HUES64 (cell line): ENCODE data around the gene DLK2.

Experiments used
- H3K27ac ChIP-seq: 2 replicates; pipeline ENCODE4 v1.7.0; 2013; ENCODE audit warnings: low read depth, low read length, inconsistent platforms
- H3K27me3 ChIP-seq: 2 replicates; pipeline ENCODE4 v1.6.1; 2013; ENCODE audit warnings: mild to moderate bottlenecking, low read length; ENCODE audit not compliant: insufficient read depth
- H3K36me3 ChIP-seq: 2 replicates; pipeline ENCODE4 v1.6.1; 2013; ENCODE audit warnings: mild to moderate bottlenecking, low read length; ENCODE audit not compliant: insufficient read depth
- H3K4me1 ChIP-seq: 2 replicates; pipeline ENCODE4 v1.6.1; 2013; ENCODE audit warnings: mild to moderate bottlenecking, low read length, moderate library complexity; ENCODE audit not compliant: insufficient read depth
- H3K4me3 ChIP-seq: 2 replicates; pipeline ENCODE4 v1.5.1; 2013; ENCODE audit warnings: mild to moderate bottlenecking, low read length, moderate library complexity
- H3K9ac ChIP-seq: 2 replicates; pipeline ENCODE4 v1.6.1; 2013; ENCODE audit warnings: mild to moderate bottlenecking, low read depth, low read length
- H3K9me3 ChIP-seq: 2 replicates; pipeline ENCODE4 v1.6.1; 2013; ENCODE audit warnings: low read depth, low read length; ENCODE audit not compliant: insufficient read depth
- WGBS: fragments of 150-250, 120-280 bp; methylation state at CpG from one replicate; pipeline ENCODE4 v1.1.7; 2013; ENCODE audit warnings: missing lambda C conversion rate; 5-methylcytosine and 5-hydroxymethylcytosine counted together

DLK2 gene

DNA sequence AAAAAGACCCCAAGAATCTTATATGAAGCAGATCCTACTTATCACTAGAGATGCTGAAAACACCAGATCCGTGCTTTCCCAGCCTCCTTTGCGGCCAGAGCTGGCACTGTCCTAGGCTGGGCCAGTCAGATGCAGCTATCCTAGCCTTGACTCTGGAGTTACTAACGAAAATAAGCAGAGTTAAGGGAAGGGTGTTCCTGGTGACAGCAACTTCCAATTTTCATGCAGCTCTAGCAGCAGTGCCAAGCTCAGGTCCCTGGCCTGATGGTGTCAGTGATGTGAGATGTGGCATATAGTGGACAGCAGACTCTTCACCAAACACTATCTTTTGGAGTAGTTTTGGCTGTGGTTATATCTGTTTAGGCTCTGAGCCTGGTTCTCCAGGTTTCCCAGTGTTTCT is 53.6 kb downstream of the DLK2 start:
- Histone ChIP-seq H3K4me3 (no peak overlapping the region), H3K4me1 (no peaks in the 10 kb centered on the region), H3K36me3 (no peaks in the 10 kb centered on the region), H3K9ac (no peak overlapping the region), H3K9me3 (no peaks in the 10 kb centered on the region), H3K27me3 (0 out of 2 replicates have a peak, but pooled peaks cover 7% of the 10 kb centered on the region), H3K27ac (no peak overlapping the region)
- WGBS: 87% methylated on average over 3 of the region's 3 CpGs
